DOHH2 (cell line): Measurements from ENCODE around the gene HMGN1.

Source experiments
- H3F3A ChIP-seq: fragments of 200-600 bp; sonication (generic), shearing (Covaris generic); 2 replicates; pipeline ENCODE4 v1.6.0; 2016; ENCODE audit warnings: antibody characterized with exemption, mild to moderate bottlenecking; ENCODE audit not compliant: control insufficient read depth, insufficient read depth
- H3K27ac ChIP-seq: fragments of 200-600 bp; sonication (generic); 2 replicates; pipeline ENCODE4 v1.5.1; 2014; ENCODE audit warnings: low read depth, mild to moderate bottlenecking, low read length, moderate library complexity
- H3K27me3 ChIP-seq: fragments of 200-600 bp; sonication (generic); 2 replicates; pipeline ENCODE4 v1.6.1; 2014; ENCODE audit warnings: mild to moderate bottlenecking, low read length, mixed read lengths; ENCODE audit not compliant: control insufficient read depth
- H3K36me3 ChIP-seq: fragments of 200-600 bp; sonication (generic); 2 replicates; pipeline ENCODE4 v1.6.1; 2014; ENCODE audit warnings: mild to moderate bottlenecking, low read length, moderate library complexity, mixed read lengths; ENCODE audit not compliant: control insufficient read depth
- H3K4me1 ChIP-seq: fragments of 200-600 bp; sonication (generic); 2 replicates; pipeline ENCODE4 v1.6.1; 2014; ENCODE audit warnings: mild to moderate bottlenecking, low read length, mixed read lengths; ENCODE audit not compliant: control insufficient read depth
- H3K4me2 ChIP-seq: fragments of 200-600 bp; sonication (generic); 2 replicates; pipeline ENCODE4 v1.6.0; 2014; ENCODE audit warnings: mild to moderate bottlenecking, low read length, moderate library complexity
- H3K4me3 ChIP-seq: fragments of 200-600 bp; sonication (generic); 2 replicates; pipeline ENCODE4 v1.5.1; 2014; ENCODE audit warnings: mild to moderate bottlenecking, low read length, mixed read lengths
- H3K79me2 ChIP-seq: fragments of 200-600 bp; sonication (generic); 2 replicates; pipeline ENCODE4 v1.6.1; 2014; ENCODE audit warnings: mild to moderate bottlenecking, low read length, mixed read lengths; ENCODE audit not compliant: control insufficient read depth
- H3K9me2 ChIP-seq: fragments of 200-600 bp; sonication (generic); replicated peaks from 2 replicates; pipeline ENCODE4 v1.6.1; 2014; ENCODE audit warnings: mild to moderate bottlenecking, low read length, mixed read lengths; ENCODE audit not compliant: control insufficient read depth
- H3K9me3 ChIP-seq: fragments of 200-600 bp; sonication (generic); 2 replicates; pipeline ENCODE4 v1.6.1; 2014; ENCODE audit warnings: antibody characterized with exemption, low read length, mixed read lengths; ENCODE audit not compliant: control insufficient read depth, insufficient read depth
- H4K20me1 ChIP-seq: fragments of 200-600 bp; sonication (generic); 2 replicates; pipeline ENCODE4 v1.6.0; 2014; ENCODE audit warnings: low read depth, mild to moderate bottlenecking, antibody characterized with exemption, low read length, moderate library complexity; ENCODE audit not compliant: control insufficient read depth, insufficient read depth
- EZH2phosphoT487 ChIP-seq: fragments of 200-600 bp; sonication (generic); IDR thresholded peaks from 2 replicates; pipeline ENCODE4 v1.6.1; 2017; ENCODE audit warnings: borderline replicate concordance, mild to moderate bottlenecking, antibody characterized with exemption, low read length, moderate library complexity, mixed read lengths
- TF ChIP-seq, protein P1 (sequence below): fragments of 200-600 bp; sonication (generic); IDR thresholded peaks from one replicate; pipeline ENCODE4 v1.5.1; 2014; ENCODE audit warnings: antibody characterized with exemption, mild to moderate bottlenecking, low read depth, low read length; ENCODE audit not compliant: poor library complexity, severe bottlenecking

The HMGN1 gene

DNA sequence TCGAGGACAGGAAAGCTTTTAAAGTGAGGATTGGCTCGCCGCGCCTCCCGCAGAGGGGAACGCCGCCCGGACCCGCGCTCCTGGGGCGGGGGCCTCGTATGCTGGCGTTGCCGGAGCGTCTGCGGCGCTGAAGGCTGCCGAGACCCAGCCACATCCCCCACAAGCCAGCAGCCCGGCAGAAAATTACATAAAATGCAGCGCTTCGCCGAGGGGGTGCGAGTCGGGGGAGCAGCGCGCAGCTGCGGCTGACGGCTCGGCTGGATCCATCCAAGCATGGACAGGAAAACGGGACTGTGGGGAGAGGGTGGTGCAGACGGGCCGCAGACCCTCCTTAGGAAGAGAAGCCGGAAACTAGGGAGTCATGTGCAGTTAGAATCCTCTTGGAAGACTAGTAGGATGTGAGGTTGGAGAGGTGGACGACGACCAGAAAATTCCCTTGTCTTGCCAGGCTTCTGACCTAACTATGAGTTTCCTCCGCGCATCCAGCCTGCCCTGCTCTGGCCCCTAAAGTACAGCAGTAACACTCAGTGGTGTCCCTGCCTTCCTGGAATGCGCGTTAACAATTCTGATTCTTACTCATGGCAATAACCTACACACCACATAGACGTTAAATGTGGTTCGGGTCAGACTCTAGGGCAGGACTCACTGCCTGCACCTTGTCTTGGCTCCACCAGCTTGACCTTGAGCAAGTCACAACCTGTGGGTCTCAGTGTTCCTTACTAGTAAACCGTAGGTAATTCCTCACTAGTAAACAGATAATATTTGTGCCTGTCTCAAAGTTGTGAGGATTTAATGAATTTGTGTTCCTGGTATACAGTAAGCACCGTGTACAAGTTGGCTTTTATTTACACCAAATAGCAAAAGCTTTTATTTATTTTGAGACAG lies 34.5 kb downstream of the HMGN1 start:
- no peaks in the 10 kb centered on the region for H3K27me3 ChIP-seq
- H4K20me1 ChIP-seq = peaks cover 14% of the 10 kb centered on the region
- TF ChIP-seq, protein P1, sequence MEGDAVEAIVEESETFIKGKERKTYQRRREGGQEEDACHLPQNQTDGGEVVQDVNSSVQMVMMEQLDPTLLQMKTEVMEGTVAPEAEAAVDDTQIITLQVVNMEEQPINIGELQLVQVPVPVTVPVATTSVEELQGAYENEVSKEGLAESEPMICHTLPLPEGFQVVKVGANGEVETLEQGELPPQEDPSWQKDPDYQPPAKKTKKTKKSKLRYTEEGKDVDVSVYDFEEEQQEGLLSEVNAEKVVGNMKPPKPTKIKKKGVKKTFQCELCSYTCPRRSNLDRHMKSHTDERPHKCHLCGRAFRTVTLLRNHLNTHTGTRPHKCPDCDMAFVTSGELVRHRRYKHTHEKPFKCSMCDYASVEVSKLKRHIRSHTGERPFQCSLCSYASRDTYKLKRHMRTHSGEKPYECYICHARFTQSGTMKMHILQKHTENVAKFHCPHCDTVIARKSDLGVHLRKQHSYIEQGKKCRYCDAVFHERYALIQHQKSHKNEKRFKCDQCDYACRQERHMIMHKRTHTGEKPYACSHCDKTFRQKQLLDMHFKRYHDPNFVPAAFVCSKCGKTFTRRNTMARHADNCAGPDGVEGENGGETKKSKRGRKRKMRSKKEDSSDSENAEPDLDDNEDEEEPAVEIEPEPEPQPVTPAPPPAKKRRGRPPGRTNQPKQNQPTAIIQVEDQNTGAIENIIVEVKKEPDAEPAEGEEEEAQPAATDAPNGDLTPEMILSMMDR = no peak
- no peak for TF ChIP-seq EZH2phosphoT487
- H3K36me3 ChIP-seq = peaks cover 38% of the 10 kb centered on the region
- peaks cover 78% of the 10 kb centered on the region for H3K4me1 ChIP-seq
- H3F3A ChIP-seq = peaks cover 48% of the 10 kb centered on the region
- peaks cover 53% of the 10 kb centered on the region for H3K79me2 ChIP-seq
- H3K4me3 ChIP-seq = peak overlapping the region; percentile 83
- peak overlapping the region; percentile 97 for H3K4me2 ChIP-seq
- H3K27ac ChIP-seq = peak overlapping the region; percentile 96
- H3K9me3 ChIP-seq = no peaks in the 10 kb centered on the region
- H3K9me2 ChIP-seq = no peaks in the 10 kb centered on the region

DNA sequence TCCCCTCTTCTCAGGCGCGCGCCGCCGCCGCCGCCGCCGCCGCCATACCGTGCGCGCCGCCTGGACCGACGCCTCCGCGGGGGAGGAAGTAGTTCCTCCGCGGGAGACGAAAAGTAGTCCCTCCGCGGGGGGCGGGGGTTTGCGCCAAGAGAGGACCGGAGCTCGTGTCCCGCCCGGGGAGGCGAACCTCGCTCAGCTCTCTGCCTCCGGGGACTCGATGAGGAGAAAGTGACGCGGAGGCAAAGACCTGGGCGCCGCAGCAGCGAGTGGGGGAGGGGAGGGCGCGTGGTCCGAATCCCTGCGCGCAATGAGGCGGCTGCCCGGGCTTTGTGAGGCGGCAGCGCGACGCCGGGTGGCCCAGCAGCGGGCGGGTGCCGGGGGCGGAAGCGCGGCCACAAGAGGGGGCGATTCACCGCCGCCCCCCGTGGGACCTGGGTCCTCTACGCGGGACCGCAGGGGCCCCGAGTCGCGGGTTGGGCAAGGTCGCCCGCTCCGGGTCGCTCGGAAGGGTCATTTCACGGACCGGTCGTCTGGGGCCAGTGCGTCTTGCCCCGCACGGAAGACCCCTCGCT lies 35.2 kb downstream of the HMGN1 start, which contains the start of gene BRWD1:
Gene BRWD1 (minus strand): TSS at position 62 of the 572 bp plus-strand sequence. CDS start 141 bp downstream, outside the sequence.
- Histone ChIP-seq H3K27me3 (no peaks in the 10 kb centered on the region), H3K4me2 (peak within 1 kb of the TSS; percentile 97), H3F3A (peaks cover 41% of the 10 kb centered on the region), H3K9me3 (no peaks in the 10 kb centered on the region), H3K36me3 (peaks cover 46% of the 10 kb centered on the region), H3K27ac (peak within 1 kb of the TSS; percentile 96), H4K20me1 (peaks cover 14% of the 10 kb centered on the region), H3K79me2 (peaks cover 57% of the 10 kb centered on the region), H3K4me1 (peaks cover 78% of the 10 kb centered on the region), H3K9me2 (no peaks in the 10 kb centered on the region), H3K4me3 (peak within 1 kb of the TSS; percentile 87)
- TF ChIP-seq, protein P1 = peak; percentile 46
- no peak for TF ChIP-seq EZH2phosphoT487

DNA sequence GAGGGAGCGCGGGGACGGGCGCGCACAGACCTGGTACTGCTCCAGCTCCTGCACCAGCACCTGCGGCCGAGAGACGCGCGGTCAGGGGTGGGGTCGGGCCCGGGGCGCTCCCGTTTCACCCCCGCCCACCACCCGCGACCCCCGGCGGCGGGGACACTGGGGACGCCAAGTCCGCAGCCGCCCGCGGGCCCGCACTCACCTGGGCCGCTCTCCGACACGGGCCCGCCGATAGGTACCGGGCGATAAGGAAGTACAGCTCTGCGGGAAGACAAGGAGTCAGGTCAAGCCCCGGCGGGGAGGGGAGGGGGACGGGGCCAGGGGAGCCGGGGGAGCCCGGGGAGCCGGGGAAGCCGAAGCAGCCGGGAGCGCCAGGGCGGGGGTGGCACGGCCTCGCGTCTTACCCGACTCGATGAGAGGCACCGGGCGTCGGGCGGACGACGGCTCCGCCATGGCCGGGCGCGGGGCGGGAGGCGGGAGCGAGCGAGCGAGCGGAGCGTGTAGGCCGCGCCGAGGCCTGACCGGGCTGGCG lies 35.8 kb downstream of the HMGN1 start:
- H3K9me2 ChIP-seq = no peaks in the 10 kb centered on the region
- H4K20me1 ChIP-seq = peaks cover 14% of the 10 kb centered on the region
- H3K27me3 ChIP-seq = no peaks in the 10 kb centered on the region
- peaks cover 78% of the 10 kb centered on the region for H3K4me1 ChIP-seq
- H3K4me2 ChIP-seq = peak overlapping the region; percentile 55
- H3K79me2 ChIP-seq = peaks cover 63% of the 10 kb centered on the region
- H3K9me3 ChIP-seq = no peaks in the 10 kb centered on the region
- H3K36me3 ChIP-seq = peaks cover 51% of the 10 kb centered on the region
- peak overlapping the region; percentile 83 for H3K4me3 ChIP-seq
- TF ChIP-seq, protein P1 = no peak
- no peak for TF ChIP-seq EZH2phosphoT487
- peaks cover 37% of the 10 kb centered on the region for H3F3A ChIP-seq
- H3K27ac ChIP-seq = peak overlapping the region; percentile 96
